Stomach smooth muscle (tissue), 2 donors: ENCODE measurements around the gene AMPD2.
A peak's percentile ranks its signal among the peaks of the same experiment; 100 is the strongest.

ENCODE experiments used
- H3K27ac ChIP-seq: one replicate; pipeline ENCODE4 v1.7.0; 2013; ENCODE audit warnings: mild to moderate bottlenecking, low read length, inconsistent platforms
- H3K27me3 ChIP-seq, 2 donors: one replicate each; pipeline ENCODE4 v1.7.0; 2013; ENCODE audit warnings: low read length in 2 of 2; ENCODE audit not compliant: insufficient read depth in 2 of 2, control insufficient read depth in 1 of 2
- H3K36me3 ChIP-seq, 2 donors: one replicate each; pipeline ENCODE4 v1.7.0; 2013; ENCODE audit warnings: low read length in 2 of 2; ENCODE audit not compliant: control insufficient read depth in 2 of 2, insufficient read depth in 2 of 2
- H3K4me1 ChIP-seq: one replicate; pipeline ENCODE4 v1.7.0; 2013; ENCODE audit warnings: low read length; ENCODE audit not compliant: control insufficient read depth, insufficient read depth
- H3K4me3 ChIP-seq, 2 donors: one replicate each; pipeline ENCODE4 v1.7.0; 2013; ENCODE audit warnings: low read length in 2 of 2
- H3K9ac ChIP-seq, 2 donors: one replicate each; pipeline ENCODE4 v1.7.0; 2013; ENCODE audit warnings: low read length in 2 of 2, mild to moderate bottlenecking in 1 of 2
- H3K9me3 ChIP-seq, 2 donors: one replicate each; pipeline ENCODE4 v1.7.0; 2013; ENCODE audit warnings: low read length in 2 of 2; ENCODE audit not compliant: control insufficient read depth in 2 of 2
- donor health status: healthy.
- donor health status: Pancreatic carcinoma.

Gene AMPD2

GRCh38 chr1:109616391-109616790 is 3.2 kb upstream of the AMPD2 start:
- Histone ChIP-seq H3K9me3 (no peaks in the 10 kb centered on the region), H3K4me3 (no peak overlapping the region), H3K9ac (no peak overlapping the region), H3K36me3 (no peaks in the 10 kb centered on the region), H3K27ac (no peak overlapping the region), H3K27me3 (no peaks in the 10 kb centered on the region), H3K4me1 (peaks cover 18% of the 10 kb centered on the region)

GRCh38 chr1:109617291-109617801 is 2.3 kb upstream of the AMPD2 start:
- Histone ChIP-seq H3K4me1 (peaks cover 27% of the 10 kb centered on the region), H3K4me3 (no peak overlapping the region), H3K36me3 (no peaks in the 10 kb centered on the region), H3K27ac (no peak overlapping the region), H3K27me3 (no peaks in the 10 kb centered on the region), H3K9me3 (no peaks in the 10 kb centered on the region), H3K9ac (no peak overlapping the region)

GRCh38 chr1:109618661-109619575 is 719 bp upstream of the AMPD2 start:
- H3K9ac ChIP-seq, result peak overlapping the region in 1 of 2 donors; percentile 30
- H3K4me1 ChIP-seq, result peaks cover 42% of the 10 kb centered on the region
- no peaks in the 10 kb centered on the region for H3K36me3 ChIP-seq
- H3K4me3 ChIP-seq, result peak overlapping the region; percentile 88 to 89
- H3K27ac ChIP-seq, result peak overlapping the region; percentile 64
- H3K27me3 ChIP-seq, result no peaks in the 10 kb centered on the region
- H3K9me3 ChIP-seq, result no peaks in the 10 kb centered on the region

GRCh38 chr1:109620401-109620791 is 759 bp downstream of the AMPD2 start:
- Histone ChIP-seq H3K27ac (peak overlapping the region; percentile 64), H3K27me3 (no peaks in the 10 kb centered on the region), H3K4me1 (peaks cover 55% of the 10 kb centered on the region), H3K36me3 (no peaks in the 10 kb centered on the region), H3K9me3 (no peaks in the 10 kb centered on the region), H3K4me3 (peak overlapping the region; percentile 88 to 89), H3K9ac (peak overlapping the region; percentile 64 to 86)

GRCh38 chr1:109620841-109621286 is 1.2 kb downstream of the AMPD2 start:
- peak overlapping the region; percentile 64 to 68 for H3K9ac ChIP-seq

GRCh38 chr1:109621379-109622136 is 1.9 kb downstream of the AMPD2 start:
- Histone ChIP-seq H3K27ac (peak overlapping the region; percentile 64), H3K27me3 (no peaks in the 10 kb centered on the region), H3K36me3 (peaks cover 0 to 3% of the 10 kb centered on the region in 2 donors), H3K4me1 (peaks cover 57% of the 10 kb centered on the region), H3K9ac (peak overlapping the region; percentile 29 to 52), H3K4me3 (peak overlapping the region; percentile 88 to 89), H3K9me3 (no peaks in the 10 kb centered on the region)

More at GRCh38 chr1:109620841-109621286, 1.2 kb downstream of the AMPD2 start:
- Histone ChIP-seq H3K36me3 (no peaks in the 10 kb centered on the region), H3K27ac (peak overlapping the region; percentile 64), H3K27me3 (no peaks in the 10 kb centered on the region), H3K9me3 (no peaks in the 10 kb centered on the region), H3K4me1 (peaks cover 57% of the 10 kb centered on the region), H3K4me3 (peak overlapping the region; percentile 88 to 89)

- peaks cover 0 to 10% of the 10 kb centered on the region in 2 donors for H3K36me3 ChIP-seq
Observed at GRCh38 chr1:109622137-109622892, 2.7 kb downstream of the AMPD2 start.

GRCh38 chr1:109622895-109623294 is 3.3 kb downstream of the AMPD2 start:
- Histone ChIP-seq H3K36me3 (peaks cover 2 to 15% of the 10 kb centered on the region in 2 donors), H3K9ac (no peak overlapping the region), H3K27ac (no peak overlapping the region), H3K4me3 (no peak overlapping the region), H3K27me3 (no peaks in the 10 kb centered on the region), H3K9me3 (no peaks in the 10 kb centered on the region), H3K4me1 (peaks cover 57% of the 10 kb centered on the region)

More at GRCh38 chr1:109622137-109622892, 2.7 kb downstream of the AMPD2 start:
- peaks cover 57% of the 10 kb centered on the region for H3K4me1 ChIP-seq
- peak overlapping the region in 1 of 2 donors; percentile 89 for H3K4me3 ChIP-seq
- H3K9ac ChIP-seq, result peak overlapping the region in 1 of 2 donors; percentile 7
- no peaks in the 10 kb centered on the region for H3K9me3 ChIP-seq
- no peak overlapping the region for H3K27ac ChIP-seq
- H3K27me3 ChIP-seq, result no peaks in the 10 kb centered on the region

GRCh38 chr1:109623601-109624161 is 4.0 kb downstream of the AMPD2 start:
- peaks cover 57% of the 10 kb centered on the region for H3K4me1 ChIP-seq
- H3K27me3 ChIP-seq, result no peaks in the 10 kb centered on the region
- peak overlapping the region; percentile 37 for H3K27ac ChIP-seq
- no peak overlapping the region for H3K9ac ChIP-seq
- H3K36me3 ChIP-seq, result peaks cover 6 to 21% of the 10 kb centered on the region in 2 donors
- H3K9me3 ChIP-seq, result no peaks in the 10 kb centered on the region
- peak overlapping the region in 1 of 2 donors; percentile 44 for H3K4me3 ChIP-seq
